IgD-negative memory B cell (primary cell): ENCODE results near the gene PCDHA6. TPM values are rescaled to one million over a fixed set of nuclear protein-coding genes. Genes with fewer than 3 reads are reported as not detected.
"Not testable (repeated sequence)": the region's sequence is repeated elsewhere in the genome, so short reads cannot be mapped to it uniquely, and the experiment has no call there.

Experiments used
- H3K27ac Mint-ChIP-seq, 3 donors: one replicate each; pipeline ENCODE4 v1.8.0; 2020 to 2022; ENCODE audit warnings: mild to moderate bottlenecking in 3 of 3, mixed read lengths in 3 of 3, moderate library complexity in 1 of 3
- H3K27me3 Mint-ChIP-seq: one replicate; pipeline ENCODE4 v1.8.0; 2021; ENCODE audit warnings: mixed read lengths
- H3K36me3 Mint-ChIP-seq: one replicate; pipeline ENCODE4 v1.8.0; 2020; ENCODE audit warnings: mild to moderate bottlenecking, mixed read lengths
- H3K4me1 Mint-ChIP-seq, 3 donors: one replicate each; pipeline ENCODE4 v1.8.0; 2020 to 2022; ENCODE audit warnings: mixed read lengths in 3 of 3, mild to moderate bottlenecking in 1 of 3
- H3K4me3 Mint-ChIP-seq, 4 donors: one replicate each; pipeline ENCODE4 v1.8.0; 2020 to 2022; ENCODE audit warnings: mild to moderate bottlenecking in 4 of 4, mixed read lengths in 4 of 4, moderate library complexity in 3 of 4
- H3K9me3 Mint-ChIP-seq, 3 donors: one replicate each; pipeline ENCODE4 v1.8.0; 2020 to 2021; ENCODE audit warnings: mixed read lengths in 3 of 3, mild to moderate bottlenecking in 1 of 3
- polyA plus RNA-seq: library from polyadenylated mRNA; unstranded; fragments of 300-500 nt; fragmentation: Illumina TruSeq; gene quantifications from one replicate; pipeline ENCODE4 v1.2.3, GENCODE V29; 2021

Gene PCDHA6
- polyA plus RNA-seq, 1 donor from 2014 or later: not detected

DNA sequence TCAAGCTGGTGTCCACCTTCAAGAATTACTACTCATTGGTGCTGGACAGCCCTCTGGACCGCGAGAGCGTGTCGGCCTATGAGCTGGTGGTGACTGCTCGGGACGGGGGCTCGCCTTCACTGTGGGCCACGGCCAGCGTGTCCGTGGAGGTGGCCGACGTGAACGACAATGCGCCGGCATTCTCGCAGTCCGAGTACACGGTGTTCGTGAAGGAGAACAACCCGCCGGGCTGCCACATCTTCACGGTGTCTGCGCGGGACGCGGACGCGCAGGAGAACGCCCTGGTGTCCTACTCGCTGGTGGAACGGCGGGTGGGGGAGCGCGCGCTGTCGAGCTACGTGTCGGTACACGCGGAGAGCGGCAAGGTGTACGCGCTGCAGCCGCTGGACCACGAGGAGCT lies 25.4 kb upstream of the PCDHA6 start:
- H3K9me3 Mint-ChIP-seq: peaks cover 4 to 26% (median 18%) of the 10 kb centered on the region in 3 donors
- H3K4me3 Mint-ChIP-seq, H3K27ac Mint-ChIP-seq: not testable (repeated sequence)

DNA sequence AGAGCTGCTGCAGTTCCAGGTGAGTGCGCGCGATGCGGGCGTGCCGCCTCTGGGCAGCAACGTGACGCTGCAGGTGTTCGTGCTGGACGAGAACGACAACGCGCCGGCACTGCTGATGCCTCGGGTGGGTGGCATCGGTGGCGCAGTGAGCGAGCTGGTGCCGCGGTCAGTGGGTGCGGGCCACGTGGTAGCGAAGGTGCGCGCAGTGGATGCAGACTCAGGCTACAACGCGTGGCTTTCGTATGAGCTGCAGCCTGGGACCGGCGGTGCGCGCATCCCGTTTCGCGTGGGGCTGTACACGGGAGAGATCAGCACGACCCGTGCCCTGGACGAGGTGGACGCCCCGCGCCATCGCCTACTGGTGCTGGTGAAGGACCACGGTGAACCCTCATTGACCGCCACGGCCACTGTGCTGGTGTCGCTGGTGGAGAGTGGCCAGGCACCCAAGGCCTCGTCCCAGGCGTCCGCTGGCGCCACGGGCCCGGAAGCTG lies 24.9 kb upstream of the PCDHA6 start:
- Mint-ChIP-seq H3K27ac (no peak overlapping the region), H3K9me3 (peaks cover 4 to 26% (median 21%) of the 10 kb centered on the region in 3 donors), H3K27me3 (peaks cover 6% of the 10 kb centered on the region), H3K4me3 (no peak overlapping the region), H3K36me3 (no peaks in the 10 kb centered on the region), H3K4me1 (no peaks in the 10 kb centered on the region)

More for the DNA sequence above, 25.4 kb upstream of the PCDHA6 start:
- not testable (repeated sequence) for H3K27me3 Mint-ChIP-seq, H3K4me1 Mint-ChIP-seq, H3K36me3 Mint-ChIP-seq

DNA sequence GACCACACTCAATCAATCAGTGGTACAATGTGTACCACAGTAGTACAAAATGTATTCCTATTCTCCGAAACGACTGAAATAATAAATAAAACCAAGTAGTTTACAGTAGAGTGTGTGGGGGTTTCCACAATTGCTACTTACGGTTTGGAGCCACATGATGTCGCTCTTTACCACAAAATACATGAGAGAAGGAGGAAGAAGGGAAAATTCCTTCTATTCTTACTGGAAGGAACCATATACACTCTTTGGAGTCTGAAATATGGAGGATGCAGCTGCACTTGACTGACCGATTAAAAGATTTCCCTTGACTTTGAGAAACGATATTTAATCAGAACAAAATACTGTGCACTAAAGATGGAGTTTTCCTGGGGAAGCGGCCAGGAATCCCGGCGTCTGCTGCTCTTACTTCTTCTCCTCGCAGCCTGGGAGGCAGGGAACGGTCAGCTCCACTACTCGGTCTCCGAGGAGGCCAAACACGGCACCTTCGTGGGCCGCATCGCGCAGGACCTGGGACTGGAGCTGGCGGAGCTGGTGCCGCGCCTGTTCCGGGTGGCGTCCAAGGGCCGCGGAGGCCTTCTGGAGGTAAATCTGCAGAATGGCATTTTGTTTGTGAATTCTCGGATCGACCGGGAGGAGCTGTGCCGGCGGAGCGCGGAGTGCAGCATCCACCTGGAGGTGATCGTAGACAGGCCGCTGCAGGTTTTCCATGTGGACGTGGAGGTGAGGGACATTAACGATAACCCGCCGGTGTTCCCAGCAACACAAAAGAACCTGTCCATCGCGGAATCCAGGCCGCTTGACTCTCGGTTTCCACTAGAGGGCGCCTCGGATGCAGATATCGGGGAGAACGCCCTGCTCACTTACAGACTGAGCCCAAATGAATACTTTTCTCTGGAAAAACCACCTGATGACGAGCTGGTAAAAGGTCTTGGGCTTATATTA lies 20.7 kb upstream of the PCDHA6 start, which contains the start of gene PCDHA4:
Gene PCDHA4 (plus strand): TSS at position 235 of the 942 bp plus-strand sequence.
- Mint-ChIP-seq H3K4me1 (no peaks in the 10 kb centered on the region), H3K9me3 (peaks cover 7 to 21% (median 14%) of the 10 kb centered on the region in 3 donors), H3K27ac (peak within 1 kb of the TSS in 1 of 3 donors; percentile 31)

DNA sequence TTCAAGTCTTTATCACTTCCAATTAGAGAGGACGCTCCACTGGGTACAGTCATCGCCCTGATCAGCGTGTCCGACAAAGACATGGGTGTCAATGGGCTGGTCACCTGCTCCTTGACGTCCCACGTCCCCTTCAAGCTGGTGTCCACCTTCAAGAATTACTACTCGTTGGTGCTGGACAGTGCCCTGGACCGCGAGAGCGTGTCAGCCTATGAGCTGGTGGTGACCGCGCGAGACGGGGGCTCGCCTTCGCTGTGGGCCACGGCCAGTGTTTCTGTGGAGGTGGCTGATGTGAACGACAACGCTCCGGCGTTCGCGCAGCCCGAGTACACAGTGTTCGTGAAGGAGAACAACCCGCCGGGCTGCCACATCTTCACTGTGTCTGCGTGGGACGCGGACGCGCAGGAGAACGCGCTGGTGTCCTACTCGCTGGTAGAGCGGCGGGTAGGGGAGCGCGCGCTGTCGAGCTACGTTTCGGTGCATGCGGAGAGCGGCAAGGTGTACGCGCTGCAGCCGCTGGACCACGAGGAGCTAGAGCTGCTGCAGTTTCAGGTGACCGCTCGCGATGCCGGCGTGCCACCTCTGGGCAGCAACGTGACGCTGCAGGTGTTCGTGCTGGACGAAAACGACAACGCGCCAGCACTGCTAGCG lies 19.4 kb upstream of the PCDHA6 start:
- H3K36me3 Mint-ChIP-seq, H3K27ac Mint-ChIP-seq, H3K4me3 Mint-ChIP-seq, H3K27me3 Mint-ChIP-seq, H3K4me1 Mint-ChIP-seq: not testable (repeated sequence)
- H3K9me3 Mint-ChIP-seq: peaks cover 9 to 21% (median 19%) of the 10 kb centered on the region in 3 donors

More for the DNA sequence above, 20.7 kb upstream of the PCDHA6 start, which contains the start of gene PCDHA4:
- no peaks in the 10 kb centered on the region for H3K36me3 Mint-ChIP-seq
- H3K27me3 Mint-ChIP-seq: peaks cover 7% of the 10 kb centered on the region
- H3K4me3 Mint-ChIP-seq: peak within 1 kb of the TSS in 1 of 4 donors; percentile 83

DNA sequence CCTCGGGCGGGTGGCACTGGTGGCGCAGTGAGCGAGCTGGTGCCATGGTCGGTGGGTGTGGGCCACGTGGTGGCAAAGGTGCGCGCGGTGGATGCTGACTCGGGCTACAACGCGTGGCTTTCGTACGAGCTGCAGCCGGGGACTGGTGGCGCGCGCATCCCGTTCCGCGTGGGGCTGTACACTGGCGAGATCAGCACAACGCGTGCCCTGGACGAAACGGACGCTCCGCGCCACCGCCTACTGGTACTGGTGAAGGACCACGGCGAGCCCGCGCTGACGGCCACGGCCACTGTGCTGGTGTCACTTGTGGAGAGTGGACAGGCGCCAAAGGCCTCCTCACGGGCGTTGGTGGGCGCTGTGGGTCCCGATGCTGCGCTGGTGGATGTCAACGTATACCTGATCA lies 18.9 kb upstream of the PCDHA6 start:
- Mint-ChIP-seq H3K9me3 (peaks cover 7 to 19% (median 15%) of the 10 kb centered on the region in 3 donors), H3K27ac (no peak overlapping the region), H3K4me3 (no peak overlapping the region), H3K4me1 (no peaks in the 10 kb centered on the region), H3K27me3 (peaks cover 7% of the 10 kb centered on the region), H3K36me3 (no peaks in the 10 kb centered on the region)

DNA sequence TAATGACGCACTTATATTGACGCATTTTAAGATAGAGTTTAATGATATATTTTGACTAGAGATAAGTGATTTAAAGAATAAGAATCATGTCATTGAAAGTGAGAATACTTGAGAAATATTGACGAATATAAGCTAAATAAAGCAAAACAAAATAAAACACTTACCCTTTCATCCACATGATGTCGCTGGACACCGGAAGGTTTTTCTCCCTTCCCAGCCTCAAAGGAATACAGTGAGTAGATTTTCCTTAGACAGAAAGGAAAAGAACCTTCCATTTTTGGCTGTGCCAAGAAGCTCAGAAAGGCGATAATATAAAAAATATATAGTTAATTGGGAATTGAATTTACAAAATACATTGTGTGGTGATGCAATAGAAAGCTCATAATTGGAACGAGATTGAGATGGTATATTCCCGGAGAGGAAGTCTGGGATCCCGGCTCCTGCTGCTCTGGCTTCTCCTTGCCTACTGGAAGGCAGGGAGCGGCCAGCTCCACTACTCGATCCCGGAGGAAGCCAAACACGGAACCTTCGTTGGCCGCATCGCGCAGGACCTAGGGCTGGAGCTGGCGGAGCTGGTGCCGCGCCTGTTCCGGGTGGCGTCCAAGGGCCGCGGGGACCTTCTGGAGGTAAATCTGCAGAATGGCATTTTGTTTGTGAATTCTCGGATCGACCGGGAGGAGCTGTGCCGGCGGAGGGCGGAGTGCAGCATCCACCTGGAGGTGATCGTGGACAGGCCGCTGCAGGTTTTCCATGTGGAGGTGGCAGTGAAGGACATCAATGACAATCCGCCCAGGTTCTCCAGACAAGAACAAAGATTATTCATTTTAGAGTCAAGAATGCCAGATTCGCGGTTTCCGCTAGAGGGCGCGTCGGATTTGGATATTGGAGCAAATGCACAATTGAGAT lies 6.1 kb upstream of the PCDHA6 start, which contains the start of gene PCDHA5:
Gene PCDHA5 (plus strand): TSS at position 239 of the 906 bp plus-strand sequence.
- no peak within 1 kb of the TSS for H3K4me3 Mint-ChIP-seq
- H3K27me3 Mint-ChIP-seq: peaks cover 3% of the 10 kb centered on the region
- no peaks in the 10 kb centered on the region for H3K4me1 Mint-ChIP-seq
- H3K9me3 Mint-ChIP-seq: peaks cover 0 to 3% (median 3%) of the 10 kb centered on the region in 3 donors
- no peaks in the 10 kb centered on the region for H3K36me3 Mint-ChIP-seq
- H3K27ac Mint-ChIP-seq: no peak within 1 kb of the TSS

DNA sequence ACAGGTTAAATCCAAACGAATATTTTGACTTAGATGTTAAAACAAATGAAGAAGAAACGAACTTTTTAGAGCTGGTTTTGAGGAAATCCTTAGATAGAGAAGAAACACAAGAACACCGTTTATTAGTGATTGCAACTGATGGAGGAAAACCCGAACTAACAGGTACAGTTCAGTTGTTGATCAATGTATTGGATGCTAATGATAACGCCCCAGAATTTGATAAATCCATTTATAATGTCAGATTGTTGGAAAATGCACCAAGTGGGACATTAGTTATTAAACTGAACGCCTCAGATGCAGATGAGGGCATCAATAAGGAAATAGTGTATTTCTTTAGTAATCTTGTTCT lies 5.5 kb upstream of the PCDHA6 start:
- Mint-ChIP-seq H3K27me3 (peaks cover 6% of the 10 kb centered on the region), H3K27ac (no peak overlapping the region), H3K4me3 (no peak overlapping the region), H3K9me3 (peaks cover 0 to 7% (median 5%) of the 10 kb centered on the region in 3 donors), H3K36me3 (no peaks in the 10 kb centered on the region), H3K4me1 (no peaks in the 10 kb centered on the region)

DNA sequence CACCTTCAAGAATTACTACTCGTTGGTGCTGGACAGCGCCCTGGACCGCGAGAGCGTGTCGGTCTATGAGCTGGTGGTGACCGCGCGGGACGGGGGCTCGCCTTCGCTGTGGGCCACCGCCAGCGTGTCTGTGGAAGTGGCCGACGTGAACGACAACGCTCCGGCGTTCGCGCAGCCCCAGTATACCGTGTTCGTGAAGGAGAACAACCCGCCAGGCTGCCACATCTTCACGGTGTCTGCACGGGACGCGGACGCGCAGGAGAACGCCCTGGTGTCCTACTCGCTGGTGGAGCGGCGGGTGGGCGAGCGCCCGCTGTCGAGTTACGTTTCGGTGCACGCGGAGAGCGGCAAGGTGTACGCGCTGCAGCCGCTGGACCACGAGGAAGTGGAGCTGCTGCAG lies 4.8 kb upstream of the PCDHA6 start:
- not testable (repeated sequence) for H3K4me1 Mint-ChIP-seq, H3K27ac Mint-ChIP-seq, H3K4me3 Mint-ChIP-seq, H3K27me3 Mint-ChIP-seq, H3K36me3 Mint-ChIP-seq, H3K9me3 Mint-ChIP-seq

DNA sequence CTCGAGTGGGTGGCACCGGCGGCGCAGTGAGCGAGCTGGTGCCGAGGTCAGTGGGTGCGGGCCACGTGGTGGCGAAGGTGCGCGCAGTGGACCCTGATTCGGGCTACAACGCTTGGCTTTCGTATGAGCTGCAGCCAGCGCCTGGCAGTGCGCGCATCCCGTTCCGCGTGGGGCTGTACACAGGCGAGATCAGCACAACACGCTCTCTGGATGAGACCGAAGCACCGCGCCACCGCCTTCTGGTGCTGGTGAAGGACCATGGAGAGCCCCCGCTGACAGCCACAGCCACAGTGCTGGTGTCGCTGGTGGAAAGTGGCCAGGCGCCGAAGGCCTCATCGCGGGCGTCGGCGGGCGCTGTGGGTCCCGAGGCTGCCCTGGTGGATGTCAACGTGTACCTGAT lies 4.3 kb upstream of the PCDHA6 start:
- no peak overlapping the region for H3K27ac Mint-ChIP-seq
- H3K36me3 Mint-ChIP-seq: no peaks in the 10 kb centered on the region
- H3K9me3 Mint-ChIP-seq: peaks cover 0 to 12% (median 7%) of the 10 kb centered on the region in 3 donors
- no peaks in the 10 kb centered on the region for H3K4me1 Mint-ChIP-seq
- no peak overlapping the region for H3K4me3 Mint-ChIP-seq
- H3K27me3 Mint-ChIP-seq: peaks cover 7% of the 10 kb centered on the region

DNA sequence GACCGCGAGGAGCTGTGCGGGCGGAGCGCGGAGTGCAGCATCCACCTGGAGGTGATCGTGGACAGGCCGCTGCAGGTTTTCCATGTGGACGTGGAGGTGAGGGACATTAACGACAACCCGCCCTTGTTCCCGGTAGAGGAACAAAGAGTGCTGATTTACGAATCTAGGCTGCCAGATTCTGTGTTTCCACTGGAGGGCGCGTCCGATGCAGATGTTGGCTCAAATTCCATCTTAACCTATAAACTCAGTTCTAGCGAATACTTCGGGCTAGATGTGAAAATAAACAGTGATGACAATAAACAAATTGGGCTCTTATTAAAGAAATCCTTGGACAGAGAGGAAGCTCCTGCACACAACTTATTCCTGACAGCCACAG lies 590 bp downstream of the PCDHA6 start:
- Mint-ChIP-seq H3K27me3 (peaks cover 15% of the 10 kb centered on the region), H3K9me3 (peaks cover 0 to 20% (median 10%) of the 10 kb centered on the region in 3 donors), H3K4me3 (no peak overlapping the region)

DNA sequence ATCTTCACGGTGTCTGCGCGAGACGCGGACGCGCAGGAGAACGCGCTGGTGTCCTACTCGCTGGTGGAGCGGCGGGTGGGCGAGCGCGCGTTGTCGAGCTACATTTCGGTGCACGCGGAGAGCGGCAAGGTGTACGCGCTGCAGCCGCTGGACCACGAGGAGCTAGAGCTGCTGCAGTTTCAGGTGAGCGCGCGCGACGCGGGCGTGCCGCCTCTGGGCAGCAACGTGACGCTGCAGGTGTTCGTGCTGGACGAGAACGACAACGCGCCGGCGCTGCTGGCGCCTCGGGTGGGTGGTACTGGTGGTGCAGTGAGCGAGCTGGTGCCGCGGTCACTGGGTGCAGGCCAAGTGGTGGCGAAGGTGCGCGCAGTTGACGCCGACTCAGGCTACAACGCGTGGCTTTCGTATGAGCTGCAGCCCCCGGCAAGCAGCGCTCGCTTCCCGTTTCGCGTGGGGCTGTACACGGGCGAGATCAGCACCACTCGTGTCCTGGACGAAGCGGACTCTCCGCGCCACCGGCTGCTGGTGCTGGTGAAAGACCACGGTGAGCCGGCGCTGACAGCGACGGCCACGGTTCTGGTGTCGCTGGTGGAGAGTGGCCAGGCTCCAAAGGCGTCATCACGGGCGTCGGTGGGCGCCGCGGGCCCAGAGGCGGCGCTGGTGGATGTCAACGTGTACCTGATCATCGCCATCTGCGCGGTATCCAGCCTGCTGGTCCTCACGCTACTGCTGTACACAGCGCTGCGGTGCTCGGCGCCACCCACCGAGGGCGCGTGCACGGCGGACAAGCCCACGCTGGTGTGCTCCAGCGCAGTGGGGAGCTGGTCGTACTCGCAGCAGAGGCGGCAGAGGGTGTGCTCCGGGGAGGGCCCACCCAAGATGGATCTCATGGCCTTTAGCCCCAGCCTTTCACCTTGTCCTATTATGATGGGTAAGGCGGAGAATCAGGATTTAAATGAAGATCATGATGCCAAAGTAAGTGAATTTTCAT lies 2.0 kb downstream of the PCDHA6 start:
- Mint-ChIP-seq H3K9me3 (peaks cover 0 to 24% (median 10%) of the 10 kb centered on the region in 3 donors), H3K27me3 (peaks cover 18% of the 10 kb centered on the region)
- not testable (repeated sequence) for H3K4me3 Mint-ChIP-seq, H3K27ac Mint-ChIP-seq, H3K36me3 Mint-ChIP-seq, H3K4me1 Mint-ChIP-seq

More for the DNA sequence above, 590 bp downstream of the PCDHA6 start:
- no peaks in the 10 kb centered on the region for H3K36me3 Mint-ChIP-seq
- no peak overlapping the region for H3K27ac Mint-ChIP-seq
- no peaks in the 10 kb centered on the region for H3K4me1 Mint-ChIP-seq

DNA sequence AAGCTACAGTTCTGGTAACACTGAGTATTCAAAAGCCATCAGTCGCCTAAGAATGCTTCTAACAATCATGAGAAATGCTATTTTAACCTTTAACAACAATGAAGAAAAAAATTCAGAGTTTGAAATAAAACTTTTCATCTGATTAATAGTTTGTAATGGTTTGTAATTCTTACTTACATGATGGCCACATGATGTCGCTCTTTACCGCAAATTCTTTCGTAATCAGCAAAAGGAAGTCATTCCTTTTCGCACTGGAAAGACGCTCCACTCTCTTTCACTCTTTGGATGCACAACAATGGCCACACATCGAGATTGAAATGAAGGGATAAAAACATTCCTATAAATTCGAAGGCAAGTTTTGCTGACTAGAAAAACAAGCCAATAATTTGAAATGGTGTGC lies 6.2 kb downstream of the PCDHA6 start, which contains the start of gene PCDHA7:
Gene PCDHA7 (plus strand): TSS at position 277 of the 400 bp plus-strand sequence. CDS start 115 bp downstream, at position 392.
- Mint-ChIP-seq H3K4me3 (peak within 1 kb of the TSS in 1 of 4 donors; percentile 46), H3K27me3 (peaks cover 11% of the 10 kb centered on the region), H3K36me3 (no peaks in the 10 kb centered on the region), H3K4me1 (no peaks in the 10 kb centered on the region), H3K27ac (peak within 1 kb of the TSS in 1 of 3 donors; percentile 32), H3K9me3 (peaks cover 0 to 9% (median 8%) of the 10 kb centered on the region in 3 donors)

DNA sequence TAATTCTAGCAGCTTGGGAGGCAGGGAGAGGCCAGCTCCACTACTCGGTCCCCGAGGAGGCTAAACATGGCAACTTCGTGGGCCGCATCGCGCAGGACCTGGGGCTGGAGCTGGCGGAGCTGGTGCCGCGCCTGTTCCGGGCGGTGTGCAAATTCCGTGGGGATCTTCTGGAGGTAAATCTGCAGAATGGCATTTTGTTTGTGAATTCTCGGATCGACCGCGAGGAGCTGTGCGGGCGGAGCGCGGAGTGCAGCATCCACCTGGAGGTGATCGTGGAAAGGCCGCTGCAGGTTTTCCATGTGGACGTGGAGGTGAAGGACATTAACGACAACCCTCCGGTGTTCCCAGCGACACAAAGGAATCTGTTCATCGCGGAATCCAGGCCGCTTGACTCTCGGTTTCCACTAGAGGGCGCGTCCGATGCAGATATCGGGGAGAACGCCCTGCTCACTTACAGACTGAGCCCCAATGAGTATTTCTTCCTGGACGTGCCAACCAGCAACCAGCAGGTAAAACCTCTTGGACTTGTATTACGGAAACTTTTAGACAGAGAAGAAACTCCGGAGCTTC lies 6.8 kb downstream of the PCDHA6 start:
- peak overlapping the region in 1 of 3 donors; percentile 32 for H3K27ac Mint-ChIP-seq
- not testable (repeated sequence) for H3K4me1 Mint-ChIP-seq, H3K36me3 Mint-ChIP-seq, H3K4me3 Mint-ChIP-seq, H3K9me3 Mint-ChIP-seq
- peaks cover 15% of the 10 kb centered on the region for H3K27me3 Mint-ChIP-seq
